Trophoblast cell (in vitro differentiated cells and primary cell): ENCODE data around the gene PPP1R15B.

Source experiments
- DNase-seq, 2 donors: peaks; one replicate each; pipeline ENCODE4 v3.0.0-alpha.2; 2016
- H2AFZ ChIP-seq: 2 replicates; pipeline ENCODE4 v1.6.1; 2013; ENCODE audit warnings: low read length, moderate library complexity, mild to moderate bottlenecking; ENCODE audit not compliant: insufficient read depth, poor library complexity
- H2AK5ac ChIP-seq: 2 replicates; pipeline ENCODE4 v1.6.1; 2013; ENCODE audit warnings: mild to moderate bottlenecking, low read length
- H2BK120ac ChIP-seq: 2 replicates; pipeline ENCODE4 v1.6.1; 2013; ENCODE audit warnings: low read length, mild to moderate bottlenecking, moderate library complexity; ENCODE audit not compliant: insufficient read depth, poor library complexity
- H2BK12ac ChIP-seq: 2 replicates; pipeline ENCODE4 v1.6.1; 2013; ENCODE audit warnings: mild to moderate bottlenecking, low read length, moderate library complexity
- H2BK5ac ChIP-seq: 2 replicates; pipeline ENCODE4 v1.6.1; 2013; ENCODE audit warnings: low read length, low read depth, moderate library complexity, mild to moderate bottlenecking; ENCODE audit not compliant: poor library complexity
- H3K14ac ChIP-seq: 2 replicates; pipeline ENCODE4 v1.6.1; 2013; ENCODE audit warnings: mild to moderate bottlenecking, low read length
- H3K18ac ChIP-seq: 2 replicates; pipeline ENCODE4 v1.6.1; 2013; ENCODE audit warnings: mild to moderate bottlenecking, low read length
- H3K23ac ChIP-seq: 2 replicates; pipeline ENCODE4 v1.6.1; 2013; ENCODE audit warnings: low read length
- H3K27ac ChIP-seq: 2 replicates; pipeline ENCODE4 v1.5.1; 2013; ENCODE audit warnings: low read depth, mild to moderate bottlenecking, inconsistent platforms, low read length, moderate library complexity
- H3K27me3 ChIP-seq: 2 replicates; pipeline ENCODE4 v1.6.1; 2013; ENCODE audit warnings: inconsistent platforms, mild to moderate bottlenecking, low read length, moderate library complexity; ENCODE audit not compliant: insufficient read depth
- H3K36me3 ChIP-seq, 2 experiments: 1 replicate in 1 of 2; 2 replicates in 1 of 2; pipeline ENCODE4 v1.6.1; 2013; ENCODE audit warnings: low read length in 2 of 2, mild to moderate bottlenecking in 2 of 2, moderate library complexity in 1 of 2; ENCODE audit not compliant: insufficient read depth in 2 of 2, control insufficient read depth in 1 of 2
- H3K4ac ChIP-seq: 2 replicates; pipeline ENCODE4 v1.6.1; 2013; ENCODE audit warnings: low read depth, mild to moderate bottlenecking, low read length, moderate library complexity
- H3K4me1 ChIP-seq, 2 experiments: 1 replicate in 1 of 2; 2 replicates in 1 of 2; pipeline ENCODE4 v1.6.1; 2013; ENCODE audit warnings: low read length in 2 of 2, mild to moderate bottlenecking in 2 of 2, moderate library complexity in 1 of 2; ENCODE audit not compliant: insufficient read depth in 2 of 2, control insufficient read depth in 1 of 2
- H3K4me2 ChIP-seq: 2 replicates; pipeline ENCODE4 v1.6.1; 2013; ENCODE audit warnings: inconsistent platforms, mild to moderate bottlenecking, low read length, moderate library complexity
- H3K4me3 ChIP-seq: 2 replicates; pipeline ENCODE4 v1.5.1; 2013; ENCODE audit warnings: mild to moderate bottlenecking, low read depth, low read length, inconsistent platforms
- H3K79me1 ChIP-seq: one replicate; pipeline ENCODE4 v1.6.1; 2013; ENCODE audit warnings: low read length
- H3K79me2 ChIP-seq: 2 replicates; pipeline ENCODE4 v1.6.1; 2013; ENCODE audit warnings: low read length, mild to moderate bottlenecking; ENCODE audit not compliant: control insufficient read depth, insufficient read depth, poor library complexity
- H3K9ac ChIP-seq: 2 replicates; pipeline ENCODE4 v1.6.1; 2013; ENCODE audit warnings: mild to moderate bottlenecking, low read length
- H3K9me3 ChIP-seq: 2 replicates; pipeline ENCODE4 v1.6.1; 2013; ENCODE audit warnings: low read depth, mild to moderate bottlenecking, control low read depth, inconsistent platforms, low read length; ENCODE audit not compliant: insufficient read depth
- H4K12ac ChIP-seq: 2 replicates; pipeline ENCODE4 v1.6.1; 2013; ENCODE audit warnings: low read depth, mild to moderate bottlenecking, low read length, moderate library complexity
- H4K8ac ChIP-seq: 2 replicates; pipeline ENCODE4 v1.6.1; 2013; ENCODE audit warnings: low read depth, mild to moderate bottlenecking, low read length, moderate library complexity
- H4K91ac ChIP-seq: one replicate; pipeline ENCODE4 v1.6.1; 2013; ENCODE audit warnings: low read depth, mild to moderate bottlenecking, low read length, moderate library complexity
- WGBS: extraction: QIAGEN DNeasy Blood & Tissue Kit; methylation state at CpG from one replicate; pipeline ENCODE4 v1.1.7; 2013; ENCODE audit warnings: missing lambda C conversion rate; ENCODE audit not compliant: insufficient read length, insufficient coverage; ENCODE audit errors: extremely low coverage; 5-methylcytosine and 5-hydroxymethylcytosine counted together

Gene PPP1R15B

DNA sequence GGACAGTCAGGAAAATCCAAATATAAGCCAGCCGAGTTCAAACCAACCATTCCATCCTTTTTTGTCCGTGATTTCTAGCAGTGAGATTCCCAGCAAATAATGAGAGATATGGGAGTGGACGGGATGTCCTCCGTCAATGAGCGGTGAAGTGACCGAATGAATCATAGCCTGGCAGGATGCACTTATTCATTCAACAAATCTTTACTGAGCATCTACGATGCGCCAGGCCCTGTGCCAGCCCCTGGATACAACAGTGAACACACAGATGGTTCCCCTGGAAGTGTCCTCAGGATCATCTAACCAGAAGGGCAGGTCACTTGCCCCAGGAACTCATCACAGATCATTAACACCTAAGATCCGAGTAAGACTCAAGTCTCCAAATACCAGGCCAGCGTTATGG, 43.7 kb downstream of the PPP1R15B start:
- no peak for DNase-seq
- Histone ChIP-seq H3K4me3 (no peak overlapping the region), H3K79me2 (no peaks in the 10 kb centered on the region), H3K27ac (no peak overlapping the region), H3K4me1 (peaks cover 0 to 6% of the 10 kb centered on the region in 2 experiments), H4K8ac (no peak overlapping the region), H3K36me3 (no peaks in the 10 kb centered on the region), H3K14ac (no peak overlapping the region), H2BK5ac (no peak overlapping the region), H2BK12ac (no peak overlapping the region), H3K4me2 (no peak overlapping the region), H3K79me1 (peaks cover 7% of the 10 kb centered on the region), H3K9ac (no peak overlapping the region), H2BK120ac (no peak overlapping the region), H3K18ac (no peak overlapping the region), H4K91ac (no peak overlapping the region), H3K27me3 (no peaks in the 10 kb centered on the region), H2AFZ (no peak overlapping the region), H2AK5ac (no peak overlapping the region), H3K4ac (no peak overlapping the region), H4K12ac (no peak overlapping the region), H3K23ac (no peak overlapping the region), H3K9me3 (no peaks in the 10 kb centered on the region)
- no CpG with 5 or more reads among the region's 10 CpGs for WGBS

DNA sequence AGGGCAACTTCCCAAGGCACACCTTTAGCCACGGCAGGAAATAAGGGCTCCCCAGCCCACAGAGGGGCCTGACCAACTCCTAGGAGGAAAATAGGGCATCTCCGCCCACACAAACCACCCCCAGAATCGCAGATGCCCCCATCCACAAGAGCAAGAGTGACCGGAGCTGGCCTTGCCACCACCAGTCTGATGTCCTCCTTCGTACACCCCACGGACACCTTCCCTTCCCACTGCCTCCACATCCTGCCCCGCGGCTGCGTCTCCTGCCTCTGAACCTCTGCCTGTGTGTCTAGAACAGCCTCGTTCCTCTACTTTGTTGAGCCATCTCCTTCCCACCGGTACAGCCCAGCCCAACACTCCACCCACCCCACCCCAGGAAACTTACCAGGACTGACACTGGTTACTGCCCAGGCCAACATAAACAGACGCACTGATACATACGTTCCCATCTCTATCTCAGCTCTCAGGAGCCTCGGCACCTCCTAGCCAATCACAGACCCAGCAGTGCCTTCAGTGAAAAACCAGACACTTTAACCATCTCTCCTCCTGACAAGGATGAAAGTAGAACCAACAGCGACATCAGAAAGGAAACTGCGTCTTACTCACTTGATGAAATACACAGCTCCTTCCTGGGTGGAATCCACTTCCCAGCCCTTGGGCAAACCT, 44.3 kb downstream of the PPP1R15B start:
- no peak overlapping the region for H2AFZ ChIP-seq
- no CpG with 5 or more reads among the region's 16 CpGs for WGBS

DNA sequence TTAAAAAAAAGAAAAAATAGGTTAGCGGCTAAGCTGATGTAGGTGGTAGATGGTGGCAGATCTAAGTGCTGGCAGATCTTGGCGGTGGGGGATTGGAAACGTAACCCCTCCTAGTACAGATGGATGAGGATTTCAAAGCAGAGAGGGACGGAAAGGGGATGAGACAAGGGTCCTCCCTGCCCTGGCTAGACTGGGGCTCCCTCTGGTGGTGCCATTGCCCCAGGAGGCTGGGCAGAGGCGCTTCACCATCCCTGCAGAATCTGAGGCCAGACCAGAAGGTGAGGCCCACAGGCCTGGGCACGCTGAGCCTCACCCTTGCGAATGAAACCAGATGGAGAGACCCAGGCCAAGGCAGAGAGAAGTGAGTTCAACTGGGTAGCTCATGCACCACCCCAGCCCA, 44.9 kb downstream of the PPP1R15B start:
- no peak overlapping the region for H3K23ac ChIP-seq
- WGBS, result no CpG with 5 or more reads among the region's 7 CpGs
- no peak overlapping the region for H3K4me3 ChIP-seq

More for the DNA sequence above, 44.3 kb downstream of the PPP1R15B start:
- DNase-seq, result no peak
- H3K9me3 ChIP-seq, result no peaks in the 10 kb centered on the region
- no peak overlapping the region for H3K14ac ChIP-seq
- no peaks in the 10 kb centered on the region for H3K36me3 ChIP-seq
- H2AK5ac ChIP-seq, result no peak overlapping the region
- H4K8ac ChIP-seq, result no peak overlapping the region
- no peak overlapping the region for H3K4me3 ChIP-seq
- H4K91ac ChIP-seq, result no peak overlapping the region
- H3K27ac ChIP-seq, result no peak overlapping the region
- H2BK5ac ChIP-seq, result no peak overlapping the region
- no peak overlapping the region for H3K18ac ChIP-seq
- no peak overlapping the region for H3K9ac ChIP-seq
- H3K79me2 ChIP-seq, result no peaks in the 10 kb centered on the region
- H3K4me1 ChIP-seq, result peaks cover 0 to 7% of the 10 kb centered on the region in 2 experiments
- peaks cover 8% of the 10 kb centered on the region for H3K79me1 ChIP-seq
- H2BK120ac ChIP-seq, result no peak overlapping the region
- H3K23ac ChIP-seq, result no peak overlapping the region
- no peak overlapping the region for H3K4me2 ChIP-seq
- H4K12ac ChIP-seq, result no peak overlapping the region
- H3K4ac ChIP-seq, result no peak overlapping the region
- H3K27me3 ChIP-seq, result no peaks in the 10 kb centered on the region
- H2BK12ac ChIP-seq, result no peak overlapping the region

GRCh38 chr1:204363335-204364114, 48.1 kb downstream of the PPP1R15B start:
- H3K27me3 ChIP-seq, result no peaks in the 10 kb centered on the region
- H3K9me3 ChIP-seq, result no peaks in the 10 kb centered on the region
- peak overlapping the region; percentile 17 for H4K12ac ChIP-seq
- H3K4me3 ChIP-seq, result no peak overlapping the region
- H2BK12ac ChIP-seq, result peak overlapping the region; percentile 33
- H4K91ac ChIP-seq, result peak overlapping the region; percentile 87
- peak overlapping the region; percentile 75 for H2AFZ ChIP-seq
- peak overlapping the region; percentile 79 for H3K18ac ChIP-seq
- H3K79me1 ChIP-seq, result peaks cover 11% of the 10 kb centered on the region
- H3K14ac ChIP-seq, result peak overlapping the region; percentile 31
- H3K79me2 ChIP-seq, result no peaks in the 10 kb centered on the region
- no peaks in the 10 kb centered on the region for H3K36me3 ChIP-seq
- no peak overlapping the region for H3K4ac ChIP-seq
- H3K4me1 ChIP-seq, result peaks cover 15% of the 10 kb centered on the region in 2 experiments
- H2AK5ac ChIP-seq, result peak overlapping the region; percentile 67
- H2BK5ac ChIP-seq, result peak overlapping the region; percentile 28
- no CpG with 5 or more reads among the region's 27 CpGs for WGBS
- DNase-seq, result peak; percentile 62 to 86
- H3K23ac ChIP-seq, result no peak overlapping the region
- H3K9ac ChIP-seq, result no peak overlapping the region
- no peak overlapping the region for H3K27ac ChIP-seq
- peak overlapping the region; percentile 88 for H4K8ac ChIP-seq
- peak overlapping the region; percentile 55 for H2BK120ac ChIP-seq
- H3K4me2 ChIP-seq, result peak overlapping the region; percentile 73

More for the DNA sequence above, 44.9 kb downstream of the PPP1R15B start:
- Histone ChIP-seq H3K79me2 (no peaks in the 10 kb centered on the region), H2AK5ac (no peak overlapping the region), H3K4me1 (peaks cover 0 to 7% of the 10 kb centered on the region in 2 experiments), H2BK120ac (no peak overlapping the region), H3K27ac (no peak overlapping the region), H2BK5ac (no peak overlapping the region), H2BK12ac (no peak overlapping the region), H3K9ac (no peak overlapping the region), H3K18ac (no peak overlapping the region), H3K14ac (no peak overlapping the region), H4K8ac (no peak overlapping the region), H4K12ac (no peak overlapping the region), H3K9me3 (no peaks in the 10 kb centered on the region), H4K91ac (no peak overlapping the region), H3K79me1 (peaks cover 8% of the 10 kb centered on the region), H3K36me3 (no peaks in the 10 kb centered on the region), H3K4ac (no peak overlapping the region), H3K4me2 (no peak overlapping the region), H2AFZ (no peak overlapping the region), H3K27me3 (no peaks in the 10 kb centered on the region)
- DNase-seq, result peak in 1 of 2 donors; percentile 49
